K562 (cell line): ENCODE results near the gene HHATL. TPM values are rescaled to one million over a fixed set of nuclear protein-coding genes. Genes with fewer than 3 reads are reported as not detected.

Experiments used
- ATAC-seq: fragments of 200-7000 bp; cut with Tn5 transposase; 3 replicates; pipeline ENCODE4 v1.9.1; 2020; ENCODE audit warnings: moderate library complexity
- BruUV-seq: library from RNA; stranded (reverse); fragments of 400-500 nt; replicated peaks from 2 replicates; lab custom pipeline; 2021; lab: Mats Ljungman, UMichigan
- CTCF ChIA-PET: fragments of 300-600 bp; formaldehyde crosslinking; extraction: SDS; loops from one replicate; lab custom pipeline; 2021; ENCODE audit warnings: low intra/inter-chr PET ratio; lab: Yijun Ruan, JAX
- POLR2A ChIA-PET: fragments of 300-600, 350-650 bp; sonication (Branson Sonifier 250); formaldehyde crosslinking; extraction: SDS; loops from one replicate; lab custom pipeline; 2021; ENCODE audit warnings: antibody characterized with exemption, inconsistent platforms; lab: Yijun Ruan, JAX
- DNase-seq, 4 experiments: peaks; one replicate each; pipeline versions ENCODE4 v3.0.0 to v3.0.0-alpha.2; 2011 to 2018; ENCODE audit warnings: low spot score in 3 of 4, mixed read lengths in 3 of 4; ENCODE audit errors: extremely low read depth in 1 of 4
- FAIRE-seq: peaks from 2 replicates; lab custom pipeline; 2011; peaks lifted over from hg19 to GRCh38; lab: Jason Lieb, UNC
- H2AFZ ChIP-seq: 2 replicates; pipeline ENCODE4 v1.6.0; 2011; ENCODE audit warnings: low read depth, low read length, control low read depth, inconsistent platforms
- H3K27ac ChIP-seq: fragments of 200-600 bp; 3 replicates; pipeline ENCODE4 v1.8.0; 2011; ENCODE audit warnings: low read depth, mild to moderate bottlenecking, control low read depth, inconsistent platforms, low read length, moderate library complexity, mixed read lengths; ENCODE audit errors: extremely low read depth
- H3K27me3 ChIP-seq, 2 experiments: fragments of 300-600 bp in 1 of 2; 2 replicates in 1 of 2; 3 replicates in 1 of 2; pipeline versions ENCODE4 v1.6.0 to v1.8.0; 2011; ENCODE audit warnings: inconsistent platforms in 2 of 2, low read length in 2 of 2, mild to moderate bottlenecking in 1 of 2, mixed read lengths in 1 of 2, moderate library complexity in 1 of 2; ENCODE audit not compliant: control insufficient read depth in 2 of 2, insufficient read depth in 2 of 2
- H3K36me3 ChIP-seq: fragments of 300-600 bp; 3 replicates; pipeline ENCODE4 v1.8.0; 2011; ENCODE audit warnings: mild to moderate bottlenecking, low read length, inconsistent platforms; ENCODE audit not compliant: control insufficient read depth, insufficient read depth
- H3K4me1 ChIP-seq, 2 experiments: fragments of 200-600 bp in 1 of 2; replicated peaks in 1 of 2; 2 replicates in 1 of 2; 3 replicates in 1 of 2; pipeline versions ENCODE4 v1.5.1 to v1.8.0; 2011; ENCODE audit warnings: inconsistent platforms in 2 of 2, low read length in 2 of 2, mild to moderate bottlenecking in 1 of 2, mixed read lengths in 1 of 2, moderate library complexity in 1 of 2; ENCODE audit not compliant: control insufficient read depth in 2 of 2, insufficient read depth in 2 of 2
- H3K4me2 ChIP-seq: 2 replicates; pipeline ENCODE4 v1.6.1; 2011; ENCODE audit warnings: low read length, control low read depth, inconsistent platforms, mixed read lengths; ENCODE audit not compliant: insufficient read depth
- H3K4me3 ChIP-seq: fragments of 200-600 bp; sonication (generic), shearing (Covaris generic); 2 replicates; pipeline ENCODE4 v1.5.1; 2016; ENCODE audit warnings: control low read depth, inconsistent platforms
- H3K79me2 ChIP-seq: fragments of 200-600 bp; 3 replicates; pipeline ENCODE4 v1.8.0; 2011; ENCODE audit warnings: low read length, inconsistent platforms; ENCODE audit not compliant: control insufficient read depth, insufficient read depth
- H3K9ac ChIP-seq, 2 experiments: 2 replicates each; pipeline versions ENCODE4 v1.6.0 to v1.6.1; 2011; ENCODE audit warnings: low read depth in 2 of 2, low read length in 2 of 2, control low read depth in 1 of 2, inconsistent platforms in 1 of 2, mild to moderate bottlenecking in 1 of 2, mixed read lengths in 1 of 2; ENCODE audit not compliant: insufficient read depth in 1 of 2
- H3K9me1 ChIP-seq: one replicate; pipeline ENCODE4 v1.6.0; 2011; ENCODE audit warnings: inconsistent platforms, mild to moderate bottlenecking, low read length, moderate library complexity; ENCODE audit not compliant: control insufficient read depth, insufficient read depth
- H3K9me3 ChIP-seq: replicated peaks from 2 replicates; pipeline ENCODE4 v1.5.1; 2011; ENCODE audit warnings: low read depth, low read length, inconsistent platforms; ENCODE audit not compliant: control insufficient read depth, insufficient read depth
- H4K20me1 ChIP-seq: replicated peaks from 2 replicates; pipeline ENCODE4 v1.6.1; 2011; ENCODE audit warnings: low read length, inconsistent platforms, mixed read lengths; ENCODE audit not compliant: control insufficient read depth, insufficient read depth
- CTCF ChIP-seq, 3 experiments: IDR thresholded peaks in 2 of 3; conservative IDR thresholded peaks in 1 of 3; 2 replicates each; pipeline ENCODE4 v1.5.1; 2011 to 2012; ENCODE audit warnings: low read length in 3 of 3, mild to moderate bottlenecking in 3 of 3, control low read depth in 2 of 3, improper control_type of control experiment in 1 of 3, inconsistent platforms in 1 of 3, low read depth in 1 of 3, mixed read lengths in 1 of 3, moderate library complexity in 1 of 3; ENCODE audit not compliant: insufficient read depth in 2 of 3
- HBP1 ChIP-seq: fragments of 450-650 bp; formaldehyde crosslinking; IDR thresholded peaks from 2 replicates; pipeline ENCODE4 v1.4.0; 2022; ENCODE audit warnings: missing genetic modification characterization
- WGBS: fragments of 100-300 bp; shearing (Covaris generic); methylation state at CpG from one replicate; pipeline ENCODE4 v1.1.6; 2016; ENCODE audit warnings: low coverage, mixed read lengths; ENCODE audit not compliant: insufficient coverage; ENCODE audit errors: missing lambda C conversion rate; 5-methylcytosine and 5-hydroxymethylcytosine counted together
- in situ Hi-C: fragments of 300-500 bp; cut with MboI; formaldehyde crosslinking; loops from 4 replicates; pipeline ENCODE4 v1.15.0; 2018; ENCODE audit warnings: inconsistent platforms, mixed read lengths
- intact Hi-C: fragments of 100-400 bp; cut with micrococcal nuclease; formaldehyde crosslinking; loops from 2 replicates; pipeline ENCODE4 v1.14.2; 2022
- polyA plus RNA-seq, 8 experiments: library from polyadenylated mRNA; depleted of rRNA in 4 of 8; stranded (reverse) in 5 of 8; unstranded in 3 of 8; fragments of >200 nt; fragmentation: Nextera tagmentation in 2 of 8; fragmentation: Illumina TruSeq in 1 of 8; extraction: Ambion mirVana in 2 of 8; extraction: Trizol in 1 of 8; gene quantifications; 2 replicates each; pipeline versions ENCODE4 v1.2.1 to v1.2.3, GENCODE V29; 2011 to 2014; ENCODE audit warnings: inconsistent platforms in 1 of 8, missing spikeins in 1 of 8
- total RNA-seq, 7 experiments: library from RNA; depleted of rRNA in 6 of 7; stranded (reverse); fragments of >200 nt in 6 of 7; fragmentation: Illumina TruSeq in 2 of 7; extraction: Trizol in 2 of 7; gene quantifications; 2 replicates each; pipeline versions ENCODE4 v1.2.1 to v1.2.3, GENCODE V29; 2011 to 2021; ENCODE audit warnings: low replicate concordance in 1 of 7

The HHATL gene
- total and polyA plus RNA-seq, 9 of the 15 experiments (the other 6 are each of a cell fraction or from before 2014, with no cell fraction given) = not detected

- no peaks in the 10 kb centered on the region for H3K4me1 ChIP-seq
- no peaks in the 10 kb centered on the region for H3K36me3 ChIP-seq
- H3K27ac ChIP-seq = no peak overlapping the region
- intact Hi-C loops (no loop called here), in situ Hi-C loops (no loop called here)
- H3K9ac ChIP-seq = no peak overlapping the region
- under 1% methylated on average over 6 of the region's 6 CpGs for WGBS
- TF ChIP-seq HBP1 = no peak
- TF ChIP-seq CTCF (IDR thresholded peaks at IDR 0.05 in 2 of 3, conservative IDR thresholded peaks at IDR 0.05 in 1 of 3; ENCODE audit: insufficient read depth in 2 of 3, low read depth in 1 of 3, low read length in 3 of 3) = peak in 1 of 3 experiments; percentile 42; a peak in 2 of 6 replicates
- ChIA-PET POLR2A (interaction anchor here (0.6 to 2.1 kb wide), 6 partner anchors 8 to 376 kb away, joined by 3 to 4 read pairs (median 4); partner anchors contain the start of gene HHATL), CTCF (no interaction called here)
- no peaks in the 10 kb centered on the region for H3K9me1 ChIP-seq
- peak; percentile 63 for ATAC-seq
- no peaks in the 10 kb centered on the region for H3K79me2 ChIP-seq
- H3K4me3 ChIP-seq = no peak overlapping the region
- no peaks in the 10 kb centered on the region for H3K9me3 ChIP-seq
- H2AFZ ChIP-seq = no peak overlapping the region
- peaks cover 37 to 70% of the 10 kb centered on the region in 2 experiments for H3K27me3 ChIP-seq
- FAIRE-seq = no peak
- no TSS peak for BruUV-seq
- peaks cover 4% of the 10 kb centered on the region; the same call in 1 of the 2 replicates for H4K20me1 ChIP-seq
- no peak overlapping the region for H3K4me2 ChIP-seq
- no peak for DNase-seq
Observed at GRCh38 chr3:42711491-42712343, 9.1 kb upstream of the HHATL start.
